Panc1 (cell line): ENCODE results near the gene GMEB1. TPM values are rescaled to one million over a fixed set of nuclear protein-coding genes. Genes with fewer than 3 reads are reported as not detected.
"Not testable (repeated sequence)": the region's sequence is repeated elsewhere in the genome, so short reads cannot be mapped to it uniquely, and the experiment has no call there.

Source experiments
- ATAC-seq: fragments of 200-7000 bp; cut with Tn5 transposase; 2 replicates; pipeline ENCODE4 v1.9.1; 2020; ENCODE audit warnings: mild to moderate bottlenecking, moderate library complexity
- BruUV-seq: library from RNA; stranded (reverse); fragments of 400-500 nt; replicated peaks from 2 replicates; lab custom pipeline; 2021; lab: Mats Ljungman, UMichigan
- CTCF ChIA-PET: fragments of 300-600 bp; sonication (Branson Sonifier 250); formaldehyde crosslinking; loops from one replicate; lab custom pipeline; 2022; ENCODE audit warnings: antibody characterized with exemption; lab: Charles Lee
- POLR2A ChIA-PET: fragments of 300-600 bp; sonication (Branson Sonifier 250); formaldehyde crosslinking; loops from one replicate; lab custom pipeline; 2022; ENCODE audit warnings: antibody characterized with exemption; lab: Charles Lee
- DNase-seq: peaks from one replicate; pipeline ENCODE4 v3.0.0-alpha.2; 2010; ENCODE audit warnings: low read depth, low spot score
- H3K27ac ChIP-seq: 2 replicates; pipeline ENCODE4 v1.5.1; 2011; ENCODE audit warnings: mild to moderate bottlenecking, low read length, inconsistent platforms
- H3K27me3 ChIP-seq: fragments of 200-500 bp; sonication (Bioruptor generic); 2 replicates; pipeline ENCODE4 v1.6.0; 2014; ENCODE audit warnings: low read length, inconsistent platforms; ENCODE audit not compliant: control insufficient read depth, insufficient read depth
- H3K36me3 ChIP-seq: fragments of 200-500 bp; sonication (Bioruptor generic); 2 replicates; pipeline ENCODE4 v1.5.1; 2014; ENCODE audit warnings: inconsistent platforms, mild to moderate bottlenecking, low read length, moderate library complexity; ENCODE audit not compliant: control insufficient read depth, insufficient read depth
- H3K4me1 ChIP-seq: 2 replicates; pipeline ENCODE4 v1.5.1; 2011; ENCODE audit warnings: inconsistent platforms, mild to moderate bottlenecking, low read length, moderate library complexity; ENCODE audit not compliant: control insufficient read depth, insufficient read depth
- H3K4me3 ChIP-seq, 2 experiments: 2 replicates each; pipeline ENCODE4 v1.5.1; 2011 to 2012; ENCODE audit warnings: low read depth in 2 of 2, low read length in 2 of 2, mild to moderate bottlenecking in 2 of 2, inconsistent platforms in 1 of 2, moderate library complexity in 1 of 2
- H3K9me3 ChIP-seq: fragments of 200-500 bp; sonication (Bioruptor generic); 2 replicates; pipeline ENCODE4 v1.5.1; 2014; ENCODE audit warnings: low read depth, mild to moderate bottlenecking, inconsistent platforms, low read length, moderate library complexity; ENCODE audit not compliant: control insufficient read depth, insufficient read depth
- POLR2AphosphoS5 ChIP-seq: IDR thresholded peaks from 2 replicates; pipeline ENCODE4 v1.6.1; 2012; ENCODE audit warnings: mild to moderate bottlenecking, low read depth, low read length, moderate library complexity
- SIN3A ChIP-seq: IDR thresholded peaks from 2 replicates; pipeline ENCODE4 v1.6.1; 2012; ENCODE audit warnings: low read depth, mild to moderate bottlenecking, low read length, moderate library complexity, borderline replicate concordance; ENCODE audit not compliant: insufficient read depth
- TCF7L2 ChIP-seq: IDR thresholded peaks from 2 replicates; pipeline ENCODE4 v1.6.1; 2011; ENCODE audit warnings: mild to moderate bottlenecking, low read depth, low read length, inconsistent platforms
- in situ Hi-C: cut with HindIII; loops from 2 replicates; pipeline ENCODE4 v1.10.0; 2016; ENCODE audit warnings: low sequenced_read_pairs, low pct_unique_long_range_greater_than_20kb
- intact Hi-C: fragments of 100-400 bp; cut with micrococcal nuclease; formaldehyde crosslinking; loops from one replicate; pipeline ENCODE4 v1.10.0; 2022; ENCODE audit not compliant: unreplicated experiment
- total RNA-seq: library from RNA; stranded (reverse); gene quantifications from one replicate; pipeline ENCODE4 v1.2.1, GENCODE V29; 2021; ENCODE audit not compliant: unreplicated experiment
- TF ChIP-seq, protein P1 (sequence below): fragments of 450-650 bp; IDR thresholded peaks from 2 replicates; pipeline ENCODE4 v1.5.1; 2017; ENCODE audit warnings: mild to moderate bottlenecking
- TF ChIP-seq, protein P2 (sequence below), 2 experiments: IDR thresholded peaks; 2 replicates each; pipeline ENCODE4 v1.6.1; 2011 to 2012; ENCODE audit warnings: low read depth in 2 of 2, control low read depth in 1 of 2, low read length in 1 of 2, mild to moderate bottlenecking in 1 of 2, moderate library complexity in 1 of 2; ENCODE audit not compliant: insufficient read depth in 1 of 2

The GMEB1 gene
- total RNA-seq, 1 experiment from 2014 or later, result 13.8 TPM

DNA sequence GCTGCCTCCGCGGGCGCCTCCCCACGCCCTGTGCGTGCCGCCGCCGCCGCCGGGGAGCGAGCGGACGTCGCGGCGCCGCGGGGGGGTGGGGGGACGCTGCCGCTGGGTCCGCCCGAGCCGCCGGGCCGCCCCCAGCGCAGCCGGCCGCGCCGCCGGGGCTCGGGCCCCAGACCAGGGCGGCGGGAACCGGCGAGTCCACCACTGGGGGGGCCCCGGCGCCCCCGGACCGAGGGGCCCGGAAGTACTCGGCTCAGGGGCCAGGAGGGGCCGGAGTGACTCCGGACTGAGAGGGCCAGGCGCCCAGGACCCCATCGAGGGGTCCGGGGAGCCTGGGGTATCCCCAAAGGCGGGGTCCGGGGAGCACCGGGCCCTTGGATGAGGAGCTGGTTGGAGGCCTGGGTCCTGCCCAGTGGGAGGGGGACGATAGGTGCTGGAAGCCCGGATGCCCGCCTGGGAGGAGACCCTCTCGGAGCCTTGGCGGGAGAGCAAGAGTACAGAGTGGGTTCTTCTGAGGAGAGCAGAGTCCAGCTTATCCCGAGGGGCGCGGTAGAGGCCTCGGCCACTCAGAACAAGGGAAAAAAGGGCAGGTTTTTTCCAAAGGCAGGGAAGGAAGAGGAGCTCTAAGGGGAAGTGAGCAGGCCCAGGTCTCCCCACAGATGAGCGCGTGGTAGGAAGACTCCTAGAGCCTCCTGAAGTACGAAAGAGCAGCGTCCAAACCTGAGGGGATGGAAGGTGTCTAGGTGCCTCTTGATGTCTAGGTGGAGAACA is 556 bp downstream of the GMEB1 start:
- ChIA-PET POLR2A (interaction anchor here (1.5 to 1.6 kb wide), 2 partner anchors 20 to 26 kb away, joined by 12 read pairs; partner anchors contain the start of genes RNU11 and TAF12), CTCF (interaction anchor here (0.6 to 1.2 kb wide), 3 partner anchors 9 to 68 kb away, joined by 3 to 15 read pairs (median 10); partner anchors contain the start of gene YTHDF2)
- DNase-seq, result no peak
- no peak for TF ChIP-seq SIN3A
- TF ChIP-seq, protein P1, sequence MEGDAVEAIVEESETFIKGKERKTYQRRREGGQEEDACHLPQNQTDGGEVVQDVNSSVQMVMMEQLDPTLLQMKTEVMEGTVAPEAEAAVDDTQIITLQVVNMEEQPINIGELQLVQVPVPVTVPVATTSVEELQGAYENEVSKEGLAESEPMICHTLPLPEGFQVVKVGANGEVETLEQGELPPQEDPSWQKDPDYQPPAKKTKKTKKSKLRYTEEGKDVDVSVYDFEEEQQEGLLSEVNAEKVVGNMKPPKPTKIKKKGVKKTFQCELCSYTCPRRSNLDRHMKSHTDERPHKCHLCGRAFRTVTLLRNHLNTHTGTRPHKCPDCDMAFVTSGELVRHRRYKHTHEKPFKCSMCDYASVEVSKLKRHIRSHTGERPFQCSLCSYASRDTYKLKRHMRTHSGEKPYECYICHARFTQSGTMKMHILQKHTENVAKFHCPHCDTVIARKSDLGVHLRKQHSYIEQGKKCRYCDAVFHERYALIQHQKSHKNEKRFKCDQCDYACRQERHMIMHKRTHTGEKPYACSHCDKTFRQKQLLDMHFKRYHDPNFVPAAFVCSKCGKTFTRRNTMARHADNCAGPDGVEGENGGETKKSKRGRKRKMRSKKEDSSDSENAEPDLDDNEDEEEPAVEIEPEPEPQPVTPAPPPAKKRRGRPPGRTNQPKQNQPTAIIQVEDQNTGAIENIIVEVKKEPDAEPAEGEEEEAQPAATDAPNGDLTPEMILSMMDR, result no peak
- TF ChIP-seq TCF7L2, result no peak
- TF ChIP-seq, protein P2, sequence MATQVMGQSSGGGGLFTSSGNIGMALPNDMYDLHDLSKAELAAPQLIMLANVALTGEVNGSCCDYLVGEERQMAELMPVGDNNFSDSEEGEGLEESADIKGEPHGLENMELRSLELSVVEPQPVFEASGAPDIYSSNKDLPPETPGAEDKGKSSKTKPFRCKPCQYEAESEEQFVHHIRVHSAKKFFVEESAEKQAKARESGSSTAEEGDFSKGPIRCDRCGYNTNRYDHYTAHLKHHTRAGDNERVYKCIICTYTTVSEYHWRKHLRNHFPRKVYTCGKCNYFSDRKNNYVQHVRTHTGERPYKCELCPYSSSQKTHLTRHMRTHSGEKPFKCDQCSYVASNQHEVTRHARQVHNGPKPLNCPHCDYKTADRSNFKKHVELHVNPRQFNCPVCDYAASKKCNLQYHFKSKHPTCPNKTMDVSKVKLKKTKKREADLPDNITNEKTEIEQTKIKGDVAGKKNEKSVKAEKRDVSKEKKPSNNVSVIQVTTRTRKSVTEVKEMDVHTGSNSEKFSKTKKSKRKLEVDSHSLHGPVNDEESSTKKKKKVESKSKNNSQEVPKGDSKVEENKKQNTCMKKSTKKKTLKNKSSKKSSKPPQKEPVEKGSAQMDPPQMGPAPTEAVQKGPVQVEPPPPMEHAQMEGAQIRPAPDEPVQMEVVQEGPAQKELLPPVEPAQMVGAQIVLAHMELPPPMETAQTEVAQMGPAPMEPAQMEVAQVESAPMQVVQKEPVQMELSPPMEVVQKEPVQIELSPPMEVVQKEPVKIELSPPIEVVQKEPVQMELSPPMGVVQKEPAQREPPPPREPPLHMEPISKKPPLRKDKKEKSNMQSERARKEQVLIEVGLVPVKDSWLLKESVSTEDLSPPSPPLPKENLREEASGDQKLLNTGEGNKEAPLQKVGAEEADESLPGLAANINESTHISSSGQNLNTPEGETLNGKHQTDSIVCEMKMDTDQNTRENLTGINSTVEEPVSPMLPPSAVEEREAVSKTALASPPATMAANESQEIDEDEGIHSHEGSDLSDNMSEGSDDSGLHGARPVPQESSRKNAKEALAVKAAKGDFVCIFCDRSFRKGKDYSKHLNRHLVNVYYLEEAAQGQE (IDR thresholded peaks at IDR 0.05; ENCODE audit: insufficient read depth in 1 of 2, low read depth in 2 of 2, low read length in 1 of 2), result no peak
- TF ChIP-seq POLR2AphosphoS5, result no peak
- Histone ChIP-seq H3K9me3 (no peaks in the 10 kb centered on the region), H3K27ac (peak overlapping the region; percentile 97), H3K27me3 (no peaks in the 10 kb centered on the region), H3K4me1 (peaks cover 13% of the 10 kb centered on the region), H3K4me3 (peak overlapping the region; percentile 74 to 95), H3K36me3 (peaks cover 2% of the 10 kb centered on the region; the same call in 1 of the 2 replicates)
- intact Hi-C loops (no loop called here), in situ Hi-C loops (no loop called here)
- peak; percentile 93 for ATAC-seq
- BruUV-seq, result no TSS peak

DNA sequence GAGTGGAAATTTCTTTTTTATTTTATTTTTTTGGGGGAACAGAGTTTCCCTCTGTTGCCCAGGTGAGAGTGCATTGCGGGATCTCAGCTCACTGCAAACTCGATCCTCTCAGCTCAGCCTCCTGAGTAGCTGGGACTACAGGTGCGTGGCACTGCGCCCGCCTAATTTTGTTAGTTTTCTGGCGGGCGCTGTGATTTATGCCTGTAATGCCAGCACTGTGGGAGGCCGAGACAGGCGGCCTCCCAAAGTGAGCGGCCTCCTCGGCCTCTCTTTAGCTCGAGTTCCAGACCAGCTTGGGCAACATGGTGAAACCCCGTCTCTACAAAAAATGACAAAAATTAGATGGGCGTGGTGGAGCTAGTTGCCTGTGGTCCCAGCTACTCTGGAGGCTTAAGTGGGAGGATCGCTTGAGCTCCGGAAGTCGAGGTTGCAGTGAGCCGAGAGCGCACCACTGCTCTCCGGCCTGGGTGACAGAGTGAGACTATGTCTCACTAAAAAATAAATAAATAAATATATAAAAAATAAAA is 2.7 kb downstream of the GMEB1 start:
- H3K27ac ChIP-seq, result no peak overlapping the region
- in situ Hi-C loops, result no loop called here
- ChIA-PET CTCF (interaction anchor here (0.6 kb wide), 1 partner anchor 40 kb away, joined by 3 read pairs; no protein-coding TSS in a partner anchor), POLR2A (interaction anchor here (0.6 kb wide), 1 partner anchor 26 kb away, joined by 3 read pairs; no protein-coding TSS in a partner anchor)
- no peak overlapping the region for H3K4me3 ChIP-seq
- H3K9me3 ChIP-seq, result no peaks in the 10 kb centered on the region
- intact Hi-C loops, result no loop called here
- peaks cover 13% of the 10 kb centered on the region for H3K4me1 ChIP-seq
- no TSS peak for BruUV-seq
- TF ChIP-seq TCF7L2 (no peak), POLR2AphosphoS5 (no peak), SIN3A (no peak)
- TF ChIP-seq, protein P1, result no peak
- TF ChIP-seq, protein P2 (IDR thresholded peaks at IDR 0.05; ENCODE audit: insufficient read depth in 1 of 2, low read depth in 2 of 2, low read length in 1 of 2), result no peak
- peaks cover 2% of the 10 kb centered on the region; the same call in 1 of the 2 replicates for H3K36me3 ChIP-seq
- DNase-seq (no peak), ATAC-seq (no peak)
- no peaks in the 10 kb centered on the region for H3K27me3 ChIP-seq

DNA sequence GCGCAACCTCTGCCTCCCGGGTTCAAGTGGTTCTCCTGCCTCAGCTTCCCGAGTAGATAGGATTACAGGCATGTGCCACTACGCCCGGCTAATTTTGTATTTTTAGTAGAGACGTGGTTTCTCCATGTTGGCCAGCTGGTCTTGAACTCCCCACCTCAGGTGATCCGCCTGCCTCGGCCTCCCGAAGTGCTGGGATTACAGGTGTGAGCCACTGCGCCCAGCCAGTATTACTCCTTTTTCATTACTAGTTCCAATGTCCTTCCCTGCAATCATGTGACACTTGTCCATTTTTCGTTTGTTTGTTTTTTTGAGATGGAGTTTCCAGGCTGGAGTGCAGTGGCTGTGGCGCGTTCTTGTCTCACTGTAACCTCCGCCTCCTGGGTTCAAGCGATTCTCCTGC is 4.4 kb downstream of the GMEB1 start:
- H3K36me3 ChIP-seq, intact Hi-C loops, H3K27ac ChIP-seq, ATAC-seq, DNase-seq, H3K27me3 ChIP-seq, H3K9me3 ChIP-seq, CTCF ChIA-PET, BruUV-seq, POLR2A ChIA-PET, in situ Hi-C loops, H3K4me1 ChIP-seq, H3K4me3 ChIP-seq: not testable (repeated sequence)
